ENCODE data around the gene PLCXD1.
"Not testable (repeated sequence)": the region's sequence is repeated elsewhere in the genome, so short reads cannot be mapped to it uniquely, and the experiment has no call there.

PLCXD1 gene

GRCh38 chrX:264006-264405 lies 17.2 kb upstream of the PLCXD1 start:
- not testable (repeated sequence) for DNase-seq

DNA sequence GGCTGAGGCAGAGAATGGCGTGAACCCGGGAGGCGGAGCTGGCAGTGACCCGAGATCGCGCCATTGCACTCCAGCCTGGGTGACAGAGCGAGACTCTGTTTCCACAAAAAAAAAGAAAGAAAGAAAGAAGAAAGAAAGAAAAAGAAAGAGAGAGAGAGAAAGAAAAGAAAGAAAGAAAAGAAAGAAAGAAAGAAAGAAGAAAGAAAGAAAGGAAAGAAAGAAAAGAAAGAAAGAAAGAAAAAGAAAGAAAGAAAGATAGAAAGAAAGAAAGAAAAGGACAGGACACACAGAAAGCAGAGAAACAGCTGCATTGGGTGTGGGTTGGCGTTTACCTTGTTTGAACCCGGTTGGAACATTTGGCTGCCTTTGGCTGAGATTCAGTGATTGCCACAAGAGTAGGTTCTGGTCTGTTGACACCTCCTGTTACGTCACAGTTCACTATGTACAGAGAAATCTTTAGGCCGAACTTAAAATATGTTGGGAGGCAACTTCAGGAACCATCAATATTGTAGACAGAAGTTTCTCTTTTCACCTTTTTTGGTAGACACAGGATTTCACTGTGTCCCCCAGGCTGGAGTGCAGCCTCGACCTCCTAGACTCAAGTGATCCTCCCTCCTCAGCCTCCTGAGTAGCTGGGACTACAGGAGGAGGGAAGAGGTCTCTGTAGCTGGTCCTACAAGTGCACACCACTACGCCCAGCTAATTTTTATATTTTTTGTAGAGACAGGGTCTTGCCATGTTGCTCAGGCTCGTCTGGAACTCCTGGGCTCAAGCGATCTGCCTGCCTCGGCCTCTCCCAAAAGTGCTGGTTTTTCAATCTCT lies 16.3 kb upstream of the PLCXD1 start:
- DNase-seq, result no peak

DNA sequence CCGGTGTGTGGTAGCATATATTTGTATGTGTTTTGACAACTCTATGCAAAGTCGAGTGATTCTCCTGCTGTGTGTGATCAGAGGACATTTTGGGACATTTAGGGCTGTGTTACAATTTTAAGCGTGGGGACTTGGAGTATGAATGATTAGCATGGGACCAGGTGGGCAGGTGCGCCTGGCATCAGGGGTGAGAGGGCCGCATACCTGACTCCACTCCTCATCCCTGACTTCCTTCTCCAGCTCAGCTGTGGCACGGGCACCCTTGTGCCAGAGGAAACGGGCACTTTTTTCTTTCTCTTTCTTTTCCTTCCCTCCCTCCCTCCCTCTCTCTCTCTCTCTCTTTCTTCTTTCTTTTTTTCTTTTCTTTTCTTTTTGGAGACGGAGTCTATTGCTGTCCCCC lies 15.7 kb upstream of the PLCXD1 start:
- DNase-seq, result no peak

DNA sequence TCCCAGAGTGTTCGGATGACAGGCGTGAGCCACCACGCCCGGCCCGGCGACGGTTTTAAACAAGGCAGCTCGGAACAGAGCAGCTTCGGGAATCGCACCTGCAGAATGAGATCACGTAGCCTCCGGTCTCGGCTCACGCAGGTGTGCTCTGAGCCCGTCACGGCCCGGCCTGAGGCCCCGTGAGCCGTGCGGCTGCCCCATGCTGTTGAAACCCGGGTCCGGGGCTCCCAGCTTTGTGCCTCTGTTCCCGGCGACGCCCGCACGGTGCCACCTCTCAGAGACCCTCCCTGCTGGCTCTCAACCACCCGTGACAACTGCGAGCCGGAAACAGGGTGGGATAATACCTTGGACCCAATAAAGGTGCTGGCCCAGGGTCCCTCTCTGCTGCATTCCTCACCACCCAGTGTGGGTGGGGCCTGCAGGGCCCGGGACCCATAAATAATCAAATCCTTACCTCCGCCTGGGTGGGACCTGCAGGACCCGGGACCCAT lies 13.4 kb upstream of the PLCXD1 start:
- DNase-seq, result no peak

GRCh38 chrX:270848-271367 lies 10.3 kb upstream of the PLCXD1 start:
- no peak for DNase-seq

GRCh38 chrX:274904-275475 lies 6.2 kb upstream of the PLCXD1 start:
- no peak for DNase-seq

DNA sequence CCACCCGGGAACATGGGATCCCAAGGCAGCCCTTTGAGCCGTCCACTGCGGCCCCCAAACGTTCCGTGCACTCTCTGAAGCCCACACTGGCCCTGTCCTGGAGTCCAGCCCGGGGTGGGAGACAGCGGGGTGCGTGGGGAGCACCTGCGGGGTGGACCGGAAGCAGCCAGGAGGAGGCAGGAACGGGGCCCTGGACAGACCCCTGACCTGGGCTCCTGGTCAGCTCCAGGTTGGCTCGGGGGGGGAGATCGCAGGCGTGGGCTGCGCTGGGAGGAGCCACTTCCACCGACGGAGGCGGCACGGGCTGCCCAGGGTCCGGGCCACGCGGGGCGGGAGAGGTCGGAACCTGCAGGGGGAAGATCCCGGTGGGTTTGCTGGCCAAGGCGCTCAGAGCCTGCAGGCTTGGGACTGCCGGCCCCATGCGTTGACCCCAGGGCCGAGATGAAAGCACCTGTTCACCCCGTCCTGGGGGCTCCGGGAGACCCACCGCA lies 5.7 kb upstream of the PLCXD1 start:
- DNase-seq, result no peak

- no peak for DNase-seq
These were observed 5.1 kb upstream of the PLCXD1 start for GRCh38 chrX:275967-276580.

DNA sequence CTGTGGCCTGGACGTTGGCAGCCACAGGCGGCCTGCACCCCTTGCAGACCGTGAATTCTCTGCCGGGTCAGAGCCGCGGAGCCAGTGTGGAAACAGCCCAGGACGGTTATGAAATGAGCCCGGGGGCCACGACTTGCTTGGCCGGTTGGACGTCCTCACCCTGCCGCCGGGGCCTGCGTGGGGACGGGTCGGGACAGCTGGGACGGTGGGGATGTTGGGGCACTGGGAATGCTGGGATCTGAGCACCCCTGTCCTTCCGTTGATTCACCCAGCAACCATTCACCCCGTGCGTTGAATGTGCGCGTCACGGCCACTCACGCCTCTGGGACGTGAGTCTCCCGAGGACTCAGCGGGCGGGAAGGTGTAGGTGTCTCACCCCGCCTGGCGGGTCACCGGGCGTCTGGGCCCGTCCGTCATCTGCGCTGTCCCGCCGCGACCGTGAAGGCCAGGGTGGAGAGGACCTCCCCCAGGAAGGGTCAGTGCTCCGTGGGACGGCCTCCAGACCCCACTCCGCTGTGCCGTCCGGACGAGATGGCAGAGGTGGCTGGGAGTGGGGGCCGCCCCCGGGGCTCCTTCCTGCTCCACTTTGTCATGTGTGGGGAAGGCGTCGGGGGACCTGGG lies 4.5 kb upstream of the PLCXD1 start:
- DNase-seq, result no peak

GRCh38 chrX:279757-280604 lies 1.2 kb upstream of the PLCXD1 start:
- DNase-seq, result not testable (repeated sequence)

DNA sequence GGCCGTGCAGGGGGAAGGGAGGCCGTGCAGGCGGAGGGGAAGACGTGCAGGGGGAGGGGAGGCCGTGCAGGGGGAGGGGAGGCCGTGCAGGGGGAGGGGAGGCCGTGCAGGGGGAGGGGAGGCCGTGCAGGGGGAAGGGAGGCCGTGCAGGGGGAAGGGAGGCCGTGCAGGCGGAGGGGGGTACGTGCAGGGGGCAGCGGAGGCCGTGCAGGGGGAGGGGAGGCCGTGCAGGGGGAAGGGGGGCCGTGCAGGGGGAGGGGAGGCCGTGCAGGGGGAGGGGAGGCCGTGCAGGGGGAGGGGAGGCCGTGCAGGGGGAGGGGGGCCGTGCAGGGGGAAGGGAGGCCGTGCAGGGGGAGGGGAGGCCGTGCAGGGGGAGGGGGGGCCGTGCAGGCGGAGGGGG lies 459 bp upstream of the PLCXD1 start:
- DNase-seq, result not testable (repeated sequence)

DNA sequence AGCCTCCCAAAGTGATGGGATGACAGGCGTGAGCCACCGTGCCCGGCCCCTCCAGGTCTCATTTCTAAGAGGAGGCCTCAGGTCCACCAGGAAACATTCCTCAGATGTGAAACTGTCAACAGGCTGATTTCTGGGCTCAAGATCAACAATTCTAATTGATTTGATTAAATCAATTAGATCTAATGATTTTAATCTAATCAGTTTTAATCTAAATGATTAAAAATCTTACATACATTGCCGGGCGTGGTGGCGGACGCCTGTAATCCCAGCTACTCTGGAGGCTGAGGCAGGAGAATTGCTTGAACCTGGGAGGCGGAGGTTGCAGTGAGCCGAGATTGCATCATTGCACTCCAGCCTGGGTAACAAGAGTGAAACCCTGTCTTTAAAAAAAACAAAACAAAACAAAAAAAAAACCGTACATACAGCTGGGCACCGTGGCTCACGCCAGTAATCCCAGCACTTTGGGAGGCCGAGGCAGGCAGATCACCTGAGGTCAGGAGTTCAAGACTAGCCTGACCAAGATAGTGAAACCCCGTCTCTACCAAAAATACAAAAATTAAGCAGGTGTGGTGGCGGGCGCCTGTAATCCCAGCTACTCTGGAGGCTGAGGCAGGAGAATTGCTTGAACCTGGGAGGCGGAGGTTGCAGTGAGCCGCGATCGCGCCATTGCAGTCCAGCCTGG lies 960 bp downstream of the PLCXD1 start:
- not testable (repeated sequence) for DNase-seq

- no peak for DNase-seq
These were observed 2.1 kb downstream of the PLCXD1 start for GRCh38 chrX:283115-283845.

DNA sequence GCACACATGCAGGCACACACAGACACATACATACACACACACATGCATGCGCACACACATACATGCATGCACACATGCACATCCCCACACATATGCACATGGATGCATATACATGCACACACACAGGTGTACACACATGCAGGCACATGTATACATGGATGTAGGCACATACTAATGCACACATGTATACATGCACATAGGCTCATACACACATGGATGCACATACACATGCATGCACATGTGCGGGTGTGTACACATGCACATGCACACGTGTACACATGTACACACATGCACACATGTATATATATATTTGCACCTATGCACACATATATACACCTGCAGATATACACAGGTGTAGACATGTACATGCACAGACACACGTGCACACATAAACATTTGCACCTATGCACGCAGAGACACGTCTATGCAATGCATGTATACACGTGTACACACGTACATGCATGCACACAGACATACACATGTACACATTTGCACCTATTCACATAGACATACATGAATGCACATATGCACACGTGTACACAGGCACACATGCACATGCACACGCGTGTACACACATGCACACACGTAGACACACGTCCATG lies 4.0 kb downstream of the PLCXD1 start:
- DNase-seq, result no peak

- no peak for DNase-seq
These were observed 6.5 kb downstream of the PLCXD1 start for GRCh38 chrX:287670-288069.

DNA sequence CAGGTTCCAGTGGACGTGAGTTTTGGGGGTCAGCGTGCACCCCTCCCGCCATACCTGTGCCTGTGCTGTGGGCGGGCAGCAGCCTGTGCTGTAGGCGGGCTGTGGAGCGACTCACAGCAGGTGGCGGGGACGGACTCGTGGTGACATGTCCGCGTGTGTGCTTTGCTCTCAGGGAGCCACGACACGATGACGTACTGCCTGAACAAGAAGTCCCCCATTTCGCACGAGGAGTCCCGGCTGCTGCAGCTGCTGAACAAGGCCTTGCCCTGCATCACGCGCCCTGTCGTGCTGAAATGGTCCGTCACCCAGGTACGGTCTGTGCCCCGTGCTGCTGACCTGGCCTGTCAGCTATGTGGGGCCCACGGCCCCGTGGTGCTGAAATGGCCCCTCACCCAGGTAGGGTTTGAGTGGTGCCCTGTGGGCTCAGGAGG lies 7.4 kb downstream of the PLCXD1 start:
- no peak for DNase-seq

DNA sequence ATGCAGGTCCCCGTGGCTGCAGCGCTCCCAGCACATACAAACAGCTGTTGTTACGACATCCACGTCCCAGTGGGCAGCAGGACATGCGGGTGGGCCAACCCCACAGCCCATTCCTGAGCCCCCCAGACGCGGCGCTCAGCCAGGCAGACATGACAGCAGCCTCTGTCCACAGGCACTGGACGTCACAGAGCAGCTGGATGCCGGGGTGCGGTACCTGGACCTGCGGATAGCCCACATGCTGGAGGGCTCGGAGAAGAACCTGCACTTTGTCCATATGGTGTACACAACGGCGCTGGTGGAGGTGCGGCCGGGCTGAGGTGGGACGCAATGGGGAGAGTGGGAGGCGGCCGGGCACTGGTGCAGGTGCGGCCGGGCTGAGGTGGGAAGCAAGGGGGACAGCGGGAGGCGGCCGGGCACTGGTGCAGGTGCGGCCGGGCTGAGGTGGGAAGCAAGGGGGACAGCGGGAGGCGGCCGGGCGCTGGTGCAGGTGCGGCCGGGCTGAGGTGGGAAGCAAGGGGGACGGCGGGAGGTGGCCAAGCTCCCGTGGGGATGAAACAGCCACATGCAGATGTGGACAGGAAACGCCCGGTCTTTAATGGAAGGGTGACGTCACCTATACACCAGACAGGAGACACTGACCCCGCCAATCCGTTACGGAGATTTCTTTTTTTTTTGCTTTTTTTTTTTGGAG lies 9.4 kb downstream of the PLCXD1 start:
- DNase-seq, result no peak

GRCh38 chrX:291411-291901 lies 10.3 kb downstream of the PLCXD1 start:
- DNase-seq, result no peak
